SW 1271 (cell line): ENCODE data around the gene SS18L1.

Experiments used
- DNase-seq, 2 experiments: peaks; one replicate each; lab custom pipeline; 2025; lab: John Stamatoyannopoulos, UW

The SS18L1 gene

GRCh38 chr20:62174021-62174804 is 30.6 kb downstream of the SS18L1 start:
- DNase-seq: no peak

GRCh38 chr20:62174870-62175624 is 31.5 kb downstream of the SS18L1 start:
- DNase-seq: no peak

- DNase-seq: no peak
Measured at GRCh38 chr20:62175711-62176110, 32.1 kb downstream of the SS18L1 start.

- no peak for DNase-seq
Measured at GRCh38 chr20:62176866-62177265, 33.3 kb downstream of the SS18L1 start.

GRCh38 chr20:62177307-62177706 is 33.7 kb downstream of the SS18L1 start:
- no peak for DNase-seq

- DNase-seq: no peak
Measured at GRCh38 chr20:62178316-62179161, 35.0 kb downstream of the SS18L1 start.

GRCh38 chr20:62179162-62179504 is 35.6 kb downstream of the SS18L1 start:
- no peak for DNase-seq

GRCh38 chr20:62181808-62182207 is 38.2 kb downstream of the SS18L1 start:
- DNase-seq: no peak

GRCh38 chr20:62182469-62183425 is 39.2 kb downstream of the SS18L1 start, which contains the start of gene MTG2:
Gene MTG2, plus strand, starts transcription at chr20:62183028. Its CDS starts 10,393 bp downstream, at chr20:62193421.
- peak; percentile 96 to 97 for DNase-seq

- DNase-seq: no peak
Measured at GRCh38 chr20:62183426-62184142, 40.0 kb downstream of the SS18L1 start.

- no peak for DNase-seq
Measured at GRCh38 chr20:62186096-62186426, 42.5 kb downstream of the SS18L1 start.

GRCh38 chr20:62186887-62187866 is 43.6 kb downstream of the SS18L1 start:
- DNase-seq: no peak

GRCh38 chr20:62190639-62191411 is 47.3 kb downstream of the SS18L1 start:
- no peak for DNase-seq

GRCh38 chr20:62191781-62192559 is 48.4 kb downstream of the SS18L1 start:
- no peak for DNase-seq

- DNase-seq: no peak
Measured at GRCh38 chr20:62192635-62193034, 49.1 kb downstream of the SS18L1 start.

GRCh38 chr20:62193079-62194025 is 49.8 kb downstream of the SS18L1 start:
- no peak for DNase-seq

- no peak for DNase-seq
Measured at GRCh38 chr20:62195075-62195405, 51.5 kb downstream of the SS18L1 start.
